Natural killer cell treated with Interleukin-12 subunit alpha and Interleukin-12 subunit beta and Interleukin-15 and Interleukin-18, amount 100 ng/mL, for 72 hours (primary cell): ENCODE results near the gene GINS2. TPM values are rescaled to one million over a fixed set of nuclear protein-coding genes. Genes with fewer than 3 reads are reported as not detected.

Source experiments
- ATAC-seq, 2 donors: fragments of 150-1000 bp; cut with Tn5 transposase in 1 of 2; sonication (Bioruptor Pico), chemical (Tn5 transposase) in 1 of 2; 2 replicates each; pipeline ENCODE4 v1.10.0; 2021
- DNase-seq: peaks from one replicate; pipeline ENCODE4 v3.0.0; 2022; ENCODE audit warnings: low spot score
- H3K27ac Mint-ChIP-seq, 2 donors: 1 replicate in 1 of 2; 2 replicates in 1 of 2; pipeline ENCODE4 v1.8.0; 2022; ENCODE audit warnings: mixed read lengths in 2 of 2, mild to moderate bottlenecking in 1 of 2, moderate library complexity in 1 of 2
- H3K27me3 Mint-ChIP-seq, 2 donors: 1 replicate in 1 of 2; 2 replicates in 1 of 2; pipeline ENCODE4 v1.8.0; 2022; ENCODE audit warnings: mixed read lengths in 2 of 2
- H3K36me3 Mint-ChIP-seq: one replicate; pipeline ENCODE4 v1.8.0; 2022; ENCODE audit warnings: mixed read lengths
- H3K4me1 Mint-ChIP-seq, 2 donors: 1 replicate in 1 of 2; 2 replicates in 1 of 2; pipeline ENCODE4 v1.8.0; 2022; ENCODE audit warnings: low read depth in 2 of 2, mixed read lengths in 2 of 2, mild to moderate bottlenecking in 1 of 2
- H3K4me3 Mint-ChIP-seq: one replicate; pipeline ENCODE4 v1.8.0; 2022; ENCODE audit warnings: mixed read lengths
- H3K9me3 Mint-ChIP-seq: 2 replicates; pipeline ENCODE4 v1.8.0; 2022; ENCODE audit warnings: mixed read lengths
- total RNA-seq, 2 donors: library from RNA; stranded (reverse); gene quantifications; one replicate each; pipeline ENCODE4 v1.2.3, GENCODE V29; 2022

Gene GINS2
- total RNA-seq, 2 donors from 2014 or later: 34.3 to 69.5 TPM

DNA sequence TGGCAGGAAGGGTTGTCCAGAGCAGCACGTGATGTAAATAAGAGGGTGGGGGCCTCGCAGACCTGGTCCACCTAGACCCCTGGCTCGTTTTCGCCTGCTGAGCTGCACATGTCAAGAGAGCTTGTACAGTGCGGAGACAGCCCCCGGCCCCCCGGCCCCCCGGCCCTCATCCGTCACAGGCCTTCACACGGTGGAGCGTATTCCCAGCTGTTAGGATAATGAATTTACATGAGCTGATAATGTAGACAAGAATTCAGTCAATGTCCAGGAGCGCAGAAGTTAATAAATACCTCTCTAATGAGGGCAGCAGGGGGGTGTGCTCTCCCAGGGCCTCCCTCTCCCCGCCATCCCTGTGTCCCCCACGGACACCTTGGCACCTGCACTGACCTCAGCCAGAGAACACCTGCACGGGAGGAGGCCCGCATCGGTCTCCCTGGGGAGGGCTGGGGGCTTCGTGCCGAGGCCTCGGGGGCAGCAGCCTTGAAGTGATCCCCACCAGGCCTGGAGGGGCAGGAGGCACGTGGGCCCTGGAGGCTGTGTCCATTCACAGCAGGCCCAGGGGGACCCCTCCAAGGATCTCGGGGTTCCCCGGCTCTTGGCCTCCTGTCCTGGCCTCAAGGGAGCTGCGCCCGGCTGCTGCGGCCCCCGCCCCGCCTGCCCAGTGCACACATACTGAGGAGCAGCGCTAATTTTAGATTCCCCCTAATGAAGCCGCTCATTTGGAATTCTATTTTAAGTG lies 61.1 kb downstream of the GINS2 start:
- no peak overlapping the region for H3K4me3 Mint-ChIP-seq
- H3K36me3 Mint-ChIP-seq: no peaks in the 10 kb centered on the region
- no peak overlapping the region for H3K27ac Mint-ChIP-seq
- peaks cover 19 to 39% of the 10 kb centered on the region in 2 donors for H3K4me1 Mint-ChIP-seq
- no peak for ATAC-seq
- H3K9me3 Mint-ChIP-seq: peaks cover 3% of the 10 kb centered on the region
- DNase-seq: no peak
- no peaks in the 10 kb centered on the region for H3K27me3 Mint-ChIP-seq

DNA sequence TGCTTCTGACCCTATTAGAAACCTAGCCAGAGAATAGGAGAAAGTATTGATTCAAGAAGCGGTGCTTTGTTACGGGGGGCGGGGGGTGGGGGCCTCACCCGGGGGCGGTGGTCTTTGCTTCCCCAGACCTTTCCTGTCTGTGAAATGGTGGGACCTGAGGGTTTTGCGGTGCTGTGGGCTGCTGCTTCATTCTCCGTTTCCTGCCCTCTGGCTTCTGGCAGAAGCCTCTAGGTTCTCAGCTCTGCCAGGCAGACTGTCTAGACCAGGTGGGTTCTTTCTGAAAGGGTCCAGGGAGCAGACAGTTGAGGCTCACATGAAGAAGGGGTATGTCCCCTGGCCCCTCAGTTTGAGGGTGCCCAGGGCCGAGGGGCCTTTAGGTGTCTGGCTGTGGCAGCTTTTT lies 61.7 kb downstream of the GINS2 start:
- DNase-seq (no peak), ATAC-seq (no peak)
- Mint-ChIP-seq H3K36me3 (no peaks in the 10 kb centered on the region), H3K4me1 (peaks cover 25 to 45% of the 10 kb centered on the region in 2 donors), H3K27ac (no peak overlapping the region), H3K9me3 (peaks cover 3% of the 10 kb centered on the region), H3K27me3 (no peaks in the 10 kb centered on the region), H3K4me3 (no peak overlapping the region)

Other genes starting within 250 kb of the GINS2 start
- gene GSE1, start 75.6 kb downstream of the GINS2 start, total RNA-seq: 100 to 1,000 TPM in 1 of 2 donors, 10 to 100 TPM in 1; 84.9 to 146 TPM
- gene C16orf74, start 62.1 kb upstream of the GINS2 start, total RNA-seq: not detected
- 10 to 100 TPM; 39.9 to 57.9 TPM for gene EMC8, start 110.6 kb upstream of the GINS2 start, total RNA-seq
- gene COX4I1, start 110.7 kb upstream of the GINS2 start, total RNA-seq: 100 to 1,000 TPM; 326 to 345 TPM
- 100 to 1,000 TPM; 198 to 510 TPM for gene IRF8, start 210.2 kb upstream of the GINS2 start, total RNA-seq